Measurements from ENCODE around the gene GCH1.

The GCH1 gene

DNA sequence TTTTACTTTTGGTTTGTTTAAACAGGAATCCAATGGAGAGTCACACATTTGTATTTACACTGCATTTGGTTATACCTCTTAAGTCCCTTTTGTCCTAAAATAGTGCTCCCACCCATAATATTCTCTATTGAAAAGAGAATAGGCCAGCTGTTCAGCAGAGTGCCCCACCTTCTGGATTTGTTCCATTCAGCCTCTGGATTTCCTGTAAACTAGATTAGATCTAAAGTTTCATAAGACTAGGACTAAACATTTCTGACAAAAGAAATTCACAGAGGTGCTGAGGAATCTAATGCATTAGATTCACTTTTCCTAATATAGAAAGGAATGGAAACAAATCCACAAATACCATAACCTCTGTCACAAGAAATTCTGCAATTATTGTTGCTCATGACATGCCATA, 38.1 kb downstream of the GCH1 start:
- Histone ChIP-seq H3K9ac (ENCODE audit: low read depth, low read length) (no peak overlapping the region), H3K27ac (ENCODE audit: low read depth, low read length) (no peak overlapping the region), H3K27me3 (ENCODE audit: control insufficient read depth, insufficient read depth, low read length) (no peaks in the 10 kb centered on the region), H3K4me3 (ENCODE audit: low read depth, low read length) (no peak overlapping the region), H3K36me3 (ENCODE audit: control insufficient read depth, insufficient read depth, low read length) (no peaks in the 10 kb centered on the region), H3K4me1 (ENCODE audit: control insufficient read depth, insufficient read depth, low read length) (0 out of 2 replicates have a peak, but pooled peaks cover 6% of the 10 kb centered on the region), H3K9me3 (ENCODE audit: control insufficient read depth, insufficient read depth, low read length) (no peaks in the 10 kb centered on the region)

DNA sequence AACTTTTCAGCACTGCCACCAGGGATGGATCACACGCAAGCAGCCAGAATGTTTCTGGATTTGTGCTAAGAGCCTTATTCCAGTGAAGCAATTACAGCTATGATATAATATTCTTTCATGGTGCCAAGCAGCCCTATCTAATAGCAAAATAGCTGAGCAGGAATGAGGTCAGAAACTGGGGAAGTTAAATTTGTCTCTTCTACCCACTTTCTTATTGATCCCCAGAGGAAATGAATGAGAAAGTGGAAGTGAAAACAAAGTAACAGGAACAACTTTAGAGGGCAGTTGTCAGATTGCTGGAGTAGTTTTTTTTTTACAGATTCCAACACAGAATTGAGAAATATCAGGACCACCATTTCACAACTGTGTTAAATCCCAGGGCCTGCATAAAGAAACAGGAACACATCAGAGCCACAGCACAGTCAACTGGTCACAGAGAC, 44.8 kb downstream of the GCH1 start:
- no peak overlapping the region for H3K27ac ChIP-seq (ENCODE audit: low read depth, low read length)
- no peaks in the 10 kb centered on the region for H3K36me3 ChIP-seq (ENCODE audit: control insufficient read depth, insufficient read depth, low read length)
- no peak overlapping the region for H3K9ac ChIP-seq (ENCODE audit: low read depth, low read length)
- peaks cover 14% of the 10 kb centered on the region for H3K4me1 ChIP-seq (ENCODE audit: control insufficient read depth, insufficient read depth, low read length)
- H3K9me3 ChIP-seq (ENCODE audit: control insufficient read depth, insufficient read depth, low read length): no peaks in the 10 kb centered on the region
- H3K4me3 ChIP-seq (ENCODE audit: low read depth, low read length): no peak overlapping the region
- no peaks in the 10 kb centered on the region for H3K27me3 ChIP-seq (ENCODE audit: control insufficient read depth, insufficient read depth, low read length)

DNA sequence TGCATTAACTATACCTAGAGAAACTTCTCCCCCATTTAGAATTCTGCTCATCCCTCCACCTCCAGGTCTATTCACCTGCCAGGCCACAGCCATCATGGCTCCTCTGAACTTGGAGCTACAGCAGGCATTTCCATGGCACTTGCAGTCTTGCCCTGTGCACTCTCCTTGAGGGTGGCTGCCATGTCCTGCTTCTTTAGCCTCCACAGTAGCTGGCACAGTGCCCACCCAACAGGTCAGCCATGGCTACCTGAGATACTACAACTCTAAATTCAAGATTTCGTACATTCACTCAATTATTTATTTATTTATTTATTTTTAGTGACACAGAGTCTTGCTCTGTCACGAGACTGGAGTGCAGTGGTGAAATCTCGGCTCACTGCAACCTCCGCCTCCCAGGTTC, 46.5 kb downstream of the GCH1 start:
- no peak overlapping the region for H3K27ac ChIP-seq (ENCODE audit: low read depth, low read length)

DNA sequence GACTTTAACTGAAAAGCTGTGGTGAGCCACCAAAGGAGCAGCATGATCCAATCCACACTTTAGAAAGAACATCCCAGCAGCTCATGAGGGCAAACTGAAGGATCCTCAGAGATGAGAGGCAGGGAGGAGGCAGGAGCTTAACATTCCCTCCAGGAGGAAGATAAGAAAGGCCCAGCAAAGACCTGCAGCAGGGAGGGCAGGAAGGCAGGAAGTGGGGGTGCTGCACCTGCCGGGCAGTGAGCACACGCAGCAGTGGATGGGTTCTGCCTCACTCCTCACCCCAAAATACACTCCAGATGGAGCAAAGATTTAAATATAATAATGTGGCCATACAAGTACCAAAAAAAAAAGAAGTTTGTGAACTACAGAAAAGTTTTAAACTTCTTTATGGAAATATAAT, 48.4 kb downstream of the GCH1 start:
- Histone ChIP-seq H3K27ac (ENCODE audit: low read depth, low read length) (no peak overlapping the region), H3K4me3 (ENCODE audit: low read depth, low read length) (no peak overlapping the region), H3K9me3 (ENCODE audit: control insufficient read depth, insufficient read depth, low read length) (no peaks in the 10 kb centered on the region), H3K36me3 (ENCODE audit: control insufficient read depth, insufficient read depth, low read length) (no peaks in the 10 kb centered on the region), H3K27me3 (ENCODE audit: control insufficient read depth, insufficient read depth, low read length) (no peaks in the 10 kb centered on the region), H3K4me1 (ENCODE audit: control insufficient read depth, insufficient read depth, low read length) (peaks cover 10% of the 10 kb centered on the region), H3K9ac (ENCODE audit: low read depth, low read length) (no peak overlapping the region)

More for the DNA sequence above, 46.5 kb downstream of the GCH1 start:
- Histone ChIP-seq H3K9ac (ENCODE audit: low read depth, low read length) (no peak overlapping the region), H3K4me1 (ENCODE audit: control insufficient read depth, insufficient read depth, low read length) (peaks cover 10% of the 10 kb centered on the region), H3K27me3 (ENCODE audit: control insufficient read depth, insufficient read depth, low read length) (no peaks in the 10 kb centered on the region), H3K36me3 (ENCODE audit: control insufficient read depth, insufficient read depth, low read length) (no peaks in the 10 kb centered on the region), H3K9me3 (ENCODE audit: control insufficient read depth, insufficient read depth, low read length) (no peaks in the 10 kb centered on the region), H3K4me3 (ENCODE audit: low read depth, low read length) (no peak overlapping the region)

DNA sequence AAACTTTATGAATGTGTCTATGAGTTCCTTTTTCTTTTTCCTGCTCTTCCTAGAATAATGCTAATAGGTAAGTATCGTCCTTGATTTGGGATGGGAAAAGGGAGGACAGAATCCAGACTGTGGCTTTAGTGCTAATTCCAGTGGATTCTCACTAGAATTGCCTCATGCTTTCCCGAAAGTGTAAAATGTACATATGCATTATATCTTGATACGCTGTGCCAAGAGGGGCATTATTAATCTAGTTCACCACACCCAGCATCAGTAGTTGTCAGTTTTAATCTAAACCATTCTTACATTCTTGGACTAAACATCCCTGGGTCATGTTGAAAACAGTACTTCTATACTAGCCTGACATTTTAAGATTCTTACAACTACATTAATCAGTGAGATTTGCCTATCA, 49.3 kb downstream of the GCH1 start:
- H3K27me3 ChIP-seq (ENCODE audit: control insufficient read depth, insufficient read depth, low read length): no peaks in the 10 kb centered on the region
- H3K9me3 ChIP-seq (ENCODE audit: control insufficient read depth, insufficient read depth, low read length): no peaks in the 10 kb centered on the region
- H3K36me3 ChIP-seq (ENCODE audit: control insufficient read depth, insufficient read depth, low read length): no peaks in the 10 kb centered on the region
- peaks cover 10% of the 10 kb centered on the region for H3K4me1 ChIP-seq (ENCODE audit: control insufficient read depth, insufficient read depth, low read length)
- no peak overlapping the region for H3K9ac ChIP-seq (ENCODE audit: low read depth, low read length)
- no peak overlapping the region for H3K27ac ChIP-seq (ENCODE audit: low read depth, low read length)
- H3K4me3 ChIP-seq (ENCODE audit: low read depth, low read length): no peak overlapping the region

DNA sequence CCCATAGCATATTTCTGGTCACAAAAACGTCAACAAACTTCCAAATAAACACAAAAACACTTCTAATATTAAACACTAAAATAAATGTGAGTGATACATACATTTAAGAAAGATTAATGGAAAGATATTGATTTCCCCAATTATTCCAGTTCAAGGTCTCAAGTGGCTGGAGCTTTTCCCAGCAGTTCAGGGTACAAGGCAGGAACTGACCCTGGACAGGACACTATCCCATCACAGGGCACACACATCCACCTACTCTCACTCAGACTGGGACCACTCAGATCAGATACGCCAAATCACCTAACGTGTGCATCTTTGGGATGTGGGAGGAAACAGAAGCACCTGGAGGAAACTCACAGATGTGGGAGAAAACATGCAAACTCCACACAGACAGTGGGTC, 50.4 kb downstream of the GCH1 start:
- peaks cover 10% of the 10 kb centered on the region for H3K4me1 ChIP-seq (ENCODE audit: control insufficient read depth, insufficient read depth, low read length)
- no peaks in the 10 kb centered on the region for H3K36me3 ChIP-seq (ENCODE audit: control insufficient read depth, insufficient read depth, low read length)
- H3K9me3 ChIP-seq (ENCODE audit: control insufficient read depth, insufficient read depth, low read length): no peaks in the 10 kb centered on the region
- H3K27me3 ChIP-seq (ENCODE audit: control insufficient read depth, insufficient read depth, low read length): no peaks in the 10 kb centered on the region
- H3K27ac ChIP-seq (ENCODE audit: low read depth, low read length): no peak overlapping the region
- H3K4me3 ChIP-seq (ENCODE audit: low read depth, low read length): no peak overlapping the region
- H3K9ac ChIP-seq (ENCODE audit: low read depth, low read length): no peak overlapping the region

DNA sequence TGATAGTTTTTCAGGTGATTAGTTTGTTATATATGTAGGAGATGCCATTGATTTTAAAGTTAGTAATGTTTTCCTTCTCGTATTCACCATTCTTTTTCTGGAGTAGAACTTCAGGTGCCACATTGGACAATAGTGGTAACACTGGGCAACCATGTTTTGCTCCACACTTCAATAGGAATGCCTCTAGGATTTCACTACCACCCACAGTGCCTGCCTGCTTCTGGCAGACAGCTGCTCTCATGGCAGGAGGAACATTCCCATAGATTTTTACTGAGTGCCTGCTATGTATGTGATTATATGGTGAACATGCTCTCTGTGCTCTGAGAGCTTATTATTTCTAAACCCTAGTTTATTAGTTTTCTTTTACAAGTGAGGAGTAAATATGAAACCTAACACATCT, 53.7 kb downstream of the GCH1 start:
- no peaks in the 10 kb centered on the region for H3K36me3 ChIP-seq (ENCODE audit: control insufficient read depth, insufficient read depth, low read length)
- no peak overlapping the region for H3K4me3 ChIP-seq (ENCODE audit: low read depth, low read length)
- H3K27me3 ChIP-seq (ENCODE audit: control insufficient read depth, insufficient read depth, low read length): no peaks in the 10 kb centered on the region
- H3K9me3 ChIP-seq (ENCODE audit: control insufficient read depth, insufficient read depth, low read length): no peaks in the 10 kb centered on the region
- peaks cover 4% of the 10 kb centered on the region; the same call in 1 of the 2 replicates for H3K4me1 ChIP-seq (ENCODE audit: control insufficient read depth, insufficient read depth, low read length)
- no peak overlapping the region for H3K27ac ChIP-seq (ENCODE audit: low read depth, low read length)
- no peak overlapping the region for H3K9ac ChIP-seq (ENCODE audit: low read depth, low read length)

DNA sequence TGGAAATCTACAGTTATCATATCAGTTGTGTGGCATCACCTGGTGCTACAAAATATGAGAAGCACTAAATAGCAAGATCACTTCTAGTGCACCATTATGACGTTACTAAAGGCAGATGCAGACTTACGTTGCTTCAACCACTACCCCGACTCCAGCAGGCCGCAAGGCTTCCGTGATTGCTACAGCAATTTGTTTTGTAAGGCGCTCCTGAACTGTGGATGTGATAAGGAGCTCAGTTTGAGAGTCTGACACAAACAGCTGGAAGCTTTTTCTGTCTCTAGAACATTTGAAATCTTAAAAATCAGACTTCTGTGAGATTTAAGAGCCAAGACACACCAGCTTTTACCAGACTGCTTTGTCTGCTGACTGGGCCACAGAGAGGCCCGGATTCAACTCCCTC, 57.0 kb downstream of the GCH1 start:
- no peaks in the 10 kb centered on the region for H3K9me3 ChIP-seq (ENCODE audit: control insufficient read depth, insufficient read depth, low read length)
- H3K36me3 ChIP-seq (ENCODE audit: control insufficient read depth, insufficient read depth, low read length): no peaks in the 10 kb centered on the region
- no peak overlapping the region for H3K27ac ChIP-seq (ENCODE audit: low read depth, low read length)
- H3K4me1 ChIP-seq (ENCODE audit: control insufficient read depth, insufficient read depth, low read length): peaks cover 7% of the 10 kb centered on the region; the same call in 1 of the 2 replicates
- H3K9ac ChIP-seq (ENCODE audit: low read depth, low read length): no peak overlapping the region
- no peaks in the 10 kb centered on the region for H3K27me3 ChIP-seq (ENCODE audit: control insufficient read depth, insufficient read depth, low read length)
- H3K4me3 ChIP-seq (ENCODE audit: low read depth, low read length): no peak overlapping the region

DNA sequence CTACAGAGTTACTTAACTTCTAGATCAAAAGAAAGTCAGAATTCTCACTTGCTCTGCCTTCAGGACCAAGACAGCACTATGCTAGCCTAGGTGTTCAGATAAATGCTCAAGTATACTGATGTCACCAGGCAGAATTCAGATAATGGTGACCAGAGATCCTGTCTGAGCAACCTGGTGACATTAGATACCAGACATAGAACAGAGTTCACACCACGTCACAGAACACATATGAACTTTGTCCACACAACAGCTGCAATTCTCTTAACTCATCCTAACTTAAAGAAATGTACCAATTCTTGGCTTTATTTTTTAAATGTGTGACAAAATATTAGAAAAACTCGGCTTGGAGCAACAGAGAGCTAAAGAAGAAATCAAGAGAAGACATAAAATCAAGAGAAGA, 58.1 kb downstream of the GCH1 start:
- H3K4me3 ChIP-seq (ENCODE audit: low read depth, low read length): no peak overlapping the region
- H3K4me1 ChIP-seq (ENCODE audit: control insufficient read depth, insufficient read depth, low read length): peaks cover 7% of the 10 kb centered on the region; the same call in 1 of the 2 replicates
- no peaks in the 10 kb centered on the region for H3K27me3 ChIP-seq (ENCODE audit: control insufficient read depth, insufficient read depth, low read length)
- no peak overlapping the region for H3K9ac ChIP-seq (ENCODE audit: low read depth, low read length)
- H3K27ac ChIP-seq (ENCODE audit: low read depth, low read length): no peak overlapping the region
- H3K9me3 ChIP-seq (ENCODE audit: control insufficient read depth, insufficient read depth, low read length): no peaks in the 10 kb centered on the region
- no peaks in the 10 kb centered on the region for H3K36me3 ChIP-seq (ENCODE audit: control insufficient read depth, insufficient read depth, low read length)

DNA sequence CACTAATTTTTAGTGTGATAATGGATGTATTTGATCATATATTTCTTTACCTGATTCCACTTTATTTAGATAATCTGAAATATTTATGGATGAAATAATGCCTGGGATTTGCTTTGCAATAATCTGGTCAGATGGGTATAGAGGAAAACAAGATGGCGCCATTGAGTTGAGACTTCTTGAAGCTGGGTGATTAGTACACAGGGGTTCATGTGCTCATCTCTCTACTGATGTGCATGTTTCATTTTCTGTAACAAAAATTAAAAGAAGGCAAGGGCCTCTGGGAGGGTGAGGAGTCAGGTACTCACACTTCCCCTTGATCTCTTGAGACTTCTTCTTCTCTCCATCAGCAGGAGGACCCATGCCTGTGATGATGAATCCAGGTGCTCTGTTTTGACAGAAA, 61.8 kb downstream of the GCH1 start:
- H3K36me3 ChIP-seq (ENCODE audit: control insufficient read depth, insufficient read depth, low read length): no peaks in the 10 kb centered on the region
- H3K4me3 ChIP-seq (ENCODE audit: low read depth, low read length): no peak overlapping the region

DNA sequence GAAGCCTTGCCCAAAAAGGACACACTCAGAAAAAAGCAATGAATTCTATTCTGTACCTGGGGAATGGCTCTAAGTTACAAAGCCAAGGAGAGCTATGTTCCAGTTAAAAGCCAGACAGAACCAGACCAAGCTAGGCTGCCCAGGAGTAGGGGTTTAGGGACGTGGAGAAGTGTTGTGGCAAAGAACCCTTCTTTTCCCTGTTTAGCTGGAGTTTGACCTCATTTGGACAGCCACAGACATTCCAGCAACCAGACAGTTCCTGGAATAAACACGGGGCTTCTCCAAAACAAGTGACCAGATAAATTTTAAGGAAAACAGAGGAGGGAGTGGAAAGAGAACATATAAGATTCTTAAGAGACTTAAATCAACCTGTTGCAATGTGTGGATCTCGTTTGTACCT, 62.3 kb downstream of the GCH1 start:
- Histone ChIP-seq H3K27ac (ENCODE audit: low read depth, low read length) (no peak overlapping the region), H3K9me3 (ENCODE audit: control insufficient read depth, insufficient read depth, low read length) (no peaks in the 10 kb centered on the region), H3K27me3 (ENCODE audit: control insufficient read depth, insufficient read depth, low read length) (no peaks in the 10 kb centered on the region), H3K9ac (ENCODE audit: low read depth, low read length) (no peak overlapping the region), H3K4me3 (ENCODE audit: low read depth, low read length) (no peak overlapping the region), H3K36me3 (ENCODE audit: control insufficient read depth, insufficient read depth, low read length) (no peaks in the 10 kb centered on the region), H3K4me1 (ENCODE audit: control insufficient read depth, insufficient read depth, low read length) (peaks cover 7% of the 10 kb centered on the region; the same call in 1 of the 2 replicates)

More for the DNA sequence above, 61.8 kb downstream of the GCH1 start:
- Histone ChIP-seq H3K9ac (ENCODE audit: low read depth, low read length) (no peak overlapping the region), H3K4me1 (ENCODE audit: control insufficient read depth, insufficient read depth, low read length) (peaks cover 7% of the 10 kb centered on the region; the same call in 1 of the 2 replicates), H3K27me3 (ENCODE audit: control insufficient read depth, insufficient read depth, low read length) (no peaks in the 10 kb centered on the region), H3K27ac (ENCODE audit: low read depth, low read length) (no peak overlapping the region), H3K9me3 (ENCODE audit: control insufficient read depth, insufficient read depth, low read length) (no peaks in the 10 kb centered on the region)

DNA sequence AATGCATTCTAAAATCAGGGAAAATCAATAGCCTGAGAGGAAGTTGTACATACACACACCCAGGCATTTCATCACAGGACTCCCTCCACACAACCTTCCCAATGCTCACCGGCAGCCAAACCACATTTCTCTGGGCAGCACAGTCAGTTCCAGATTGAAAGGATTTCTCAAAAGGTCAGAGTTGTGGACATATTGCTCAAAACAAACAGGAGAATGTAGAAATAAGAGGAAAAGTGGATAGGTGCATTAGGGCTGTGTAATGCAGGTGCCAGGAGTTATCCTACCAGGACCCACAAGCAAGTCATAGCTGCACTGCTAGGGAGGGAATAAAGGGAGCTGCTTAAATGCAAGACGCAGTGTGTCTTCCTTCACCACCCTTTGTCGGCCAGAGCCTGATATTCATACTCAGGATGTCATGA, 62.9 kb downstream of the GCH1 start:
- Histone ChIP-seq H3K27me3 (ENCODE audit: control insufficient read depth, insufficient read depth, low read length) (no peaks in the 10 kb centered on the region), H3K4me1 (ENCODE audit: control insufficient read depth, insufficient read depth, low read length) (peaks cover 7% of the 10 kb centered on the region; the same call in 1 of the 2 replicates), H3K36me3 (ENCODE audit: control insufficient read depth, insufficient read depth, low read length) (no peaks in the 10 kb centered on the region), H3K9me3 (ENCODE audit: control insufficient read depth, insufficient read depth, low read length) (no peaks in the 10 kb centered on the region), H3K27ac (ENCODE audit: low read depth, low read length) (no peak overlapping the region), H3K4me3 (ENCODE audit: low read depth, low read length) (no peak overlapping the region), H3K9ac (ENCODE audit: low read depth, low read length) (no peak overlapping the region)
